NCI-H510A treated with DMSO at 0.1 percent for 48 hours (cell line): ENCODE measurements around the gene RERE.
A peak's percentile ranks its signal among the peaks of the same experiment; 100 is the strongest.

Experiments used
- DNase-seq: peaks from one replicate; lab custom pipeline; 2025; lab: John Stamatoyannopoulos, UW

The RERE gene

GRCh38 chr1:8665833-8666232, 151.6 kb downstream of the RERE start:
- DNase-seq = peak; percentile 95

- DNase-seq = no peak
Observed at GRCh38 chr1:8664887-8665286, 152.6 kb downstream of the RERE start.

GRCh38 chr1:8663915-8664329, 153.5 kb downstream of the RERE start:
- DNase-seq = no peak

GRCh38 chr1:8663090-8663802, 154.2 kb downstream of the RERE start:
- no peak for DNase-seq

GRCh38 chr1:8662380-8663072, 154.9 kb downstream of the RERE start:
- no peak for DNase-seq

GRCh38 chr1:8661185-8662110, 156.0 kb downstream of the RERE start:
- no peak for DNase-seq

- DNase-seq = peak; percentile 80
Observed at GRCh38 chr1:8660411-8660828, 157.0 kb downstream of the RERE start.

- DNase-seq = no peak
Observed at GRCh38 chr1:8659593-8659992, 157.8 kb downstream of the RERE start.

GRCh38 chr1:8653878-8654277, 163.6 kb downstream of the RERE start:
- DNase-seq = no peak

GRCh38 chr1:8652467-8653046, 164.9 kb downstream of the RERE start:
- no peak for DNase-seq

GRCh38 chr1:8651962-8652361, 165.5 kb downstream of the RERE start:
- no peak for DNase-seq

GRCh38 chr1:8651236-8651890, 166.1 kb downstream of the RERE start:
- peak; percentile 76 for DNase-seq

GRCh38 chr1:8649875-8650274, 167.6 kb downstream of the RERE start:
- DNase-seq = no peak

GRCh38 chr1:8649027-8649426, 168.4 kb downstream of the RERE start:
- DNase-seq = peak; percentile 73

GRCh38 chr1:8646996-8647395, 170.4 kb downstream of the RERE start:
- no peak for DNase-seq

GRCh38 chr1:8646189-8646588, 171.3 kb downstream of the RERE start:
- no peak for DNase-seq

- no peak for DNase-seq
Observed at GRCh38 chr1:8643542-8644536, 173.6 kb downstream of the RERE start.

GRCh38 chr1:8642114-8642513, 175.3 kb downstream of the RERE start:
- DNase-seq = no peak

GRCh38 chr1:8641377-8641997, 176.0 kb downstream of the RERE start:
- DNase-seq = no peak

- no peak for DNase-seq
Observed at GRCh38 chr1:8640950-8641349, 176.5 kb downstream of the RERE start.
